ENCODE data around the gene ABCC5.
"Not testable (repeated sequence)": the region's sequence is repeated elsewhere in the genome, so short reads cannot be mapped to it uniquely, and the experiment has no call there.

Gene ABCC5

DNA sequence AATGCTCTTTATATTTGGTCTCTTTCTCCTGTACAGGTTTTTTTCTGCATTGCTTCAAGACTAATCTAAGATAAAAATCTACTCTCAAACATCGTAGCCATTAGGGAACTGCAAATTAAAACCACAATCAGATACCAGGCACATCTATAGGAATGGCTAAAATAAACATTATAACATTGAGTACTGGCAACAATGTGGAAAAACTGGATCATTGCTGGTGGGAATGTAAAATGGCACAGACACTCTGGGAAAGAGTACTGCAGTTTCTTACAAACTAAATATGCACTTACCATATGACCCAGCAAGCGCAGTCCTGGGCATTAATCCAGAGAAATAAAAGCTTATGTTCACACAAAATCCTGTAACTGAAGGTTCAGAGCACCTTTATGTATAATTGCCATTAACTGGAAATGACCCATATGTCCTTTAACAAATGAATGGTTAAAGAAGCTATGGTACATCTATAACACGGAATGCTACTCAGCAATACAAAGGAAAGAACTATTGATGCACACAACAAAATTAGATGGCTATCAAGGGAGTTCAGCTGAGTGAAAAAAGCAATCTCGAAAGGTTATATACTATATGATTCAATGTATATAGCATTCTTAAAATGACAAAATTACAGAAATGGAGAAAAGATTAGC is 6.3 kb downstream of the ABCC5 start:
- no peak overlapping the region for H3K4me3 ChIP-seq (ENCODE audit: low read length)
- H3K36me3 ChIP-seq (ENCODE audit: control insufficient read depth, insufficient read depth, low read length) = peaks cover 4% of the 10 kb centered on the region
- H3K27me3 ChIP-seq (ENCODE audit: control insufficient read depth, insufficient read depth, low read length) = no peaks in the 10 kb centered on the region
- no peak overlapping the region for H3K9ac ChIP-seq (ENCODE audit: low read length)
- no peak overlapping the region for H3K27ac ChIP-seq (ENCODE audit: low read depth, low read length)
- peaks cover 7% of the 10 kb centered on the region for H3K4me1 ChIP-seq (ENCODE audit: control insufficient read depth, insufficient read depth, low read length)

DNA sequence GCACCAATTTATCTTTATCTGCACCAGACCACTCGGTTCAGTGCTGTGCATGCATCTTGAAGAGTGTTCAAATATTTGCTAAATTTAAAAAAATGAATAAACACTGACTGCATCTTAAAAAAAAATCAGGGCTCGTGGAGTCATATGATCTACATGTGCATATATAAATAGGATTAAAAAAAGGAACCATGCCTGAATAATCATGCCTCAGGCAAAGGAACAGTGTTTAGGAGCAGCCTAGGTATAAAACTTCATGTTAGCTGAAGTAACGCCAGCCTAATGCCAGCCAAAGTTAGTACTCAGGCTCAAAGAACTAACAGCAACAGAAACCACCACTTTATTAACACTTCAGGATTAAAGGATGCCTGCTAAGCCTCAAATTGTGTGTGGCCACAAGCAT is 9.5 kb downstream of the ABCC5 start:
- no peaks in the 10 kb centered on the region for H3K4me1 ChIP-seq (ENCODE audit: control insufficient read depth, insufficient read depth, low read length)
- no peak overlapping the region for H3K27ac ChIP-seq (ENCODE audit: low read depth, low read length)
- no peaks in the 10 kb centered on the region for H3K27me3 ChIP-seq (ENCODE audit: control insufficient read depth, insufficient read depth, low read length)
- no peak overlapping the region for H3K4me3 ChIP-seq (ENCODE audit: low read length)
- H3K9ac ChIP-seq (ENCODE audit: low read length) = no peak overlapping the region
- peaks cover 4% of the 10 kb centered on the region for H3K36me3 ChIP-seq (ENCODE audit: control insufficient read depth, insufficient read depth, low read length)

DNA sequence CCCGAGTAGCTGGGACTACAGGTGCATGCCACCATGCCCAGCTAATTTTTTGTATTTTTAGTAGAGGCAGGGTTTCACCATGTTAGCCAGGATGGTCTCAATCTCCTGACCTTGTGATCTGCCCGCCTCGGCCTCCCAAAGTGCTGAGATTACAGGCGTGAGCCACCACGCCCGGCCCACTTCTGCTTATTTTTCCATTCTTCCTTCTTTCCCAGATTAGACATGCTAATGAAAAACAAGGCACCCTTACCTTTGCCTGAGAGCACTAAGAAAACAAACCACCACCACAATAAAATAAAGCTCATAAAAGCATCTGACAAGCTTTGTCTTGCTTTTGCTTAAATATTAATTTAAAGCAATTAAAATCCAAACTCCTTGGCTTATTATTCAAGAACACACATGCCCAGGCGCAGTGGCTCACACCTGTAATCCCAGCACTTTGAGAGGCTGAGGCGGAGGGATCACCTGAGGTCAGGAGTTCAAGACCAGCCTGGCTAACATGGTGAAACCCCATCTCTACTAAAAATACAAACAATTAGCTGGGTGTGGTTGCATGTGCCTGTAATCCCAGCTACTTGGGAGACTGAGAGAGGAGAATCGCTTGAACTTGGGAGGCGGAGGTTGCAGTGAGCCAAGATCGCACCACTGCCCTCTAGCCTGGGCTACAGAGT is 10.4 kb downstream of the ABCC5 start:
- not testable (repeated sequence) for H3K4me1 ChIP-seq (ENCODE audit: control insufficient read depth, insufficient read depth, low read length); H3K36me3 ChIP-seq (ENCODE audit: control insufficient read depth, insufficient read depth, low read length); H3K27me3 ChIP-seq (ENCODE audit: control insufficient read depth, insufficient read depth, low read length); H3K9ac ChIP-seq (ENCODE audit: low read length); H3K27ac ChIP-seq (ENCODE audit: low read depth, low read length); H3K4me3 ChIP-seq (ENCODE audit: low read length)

GRCh38 chr3:184005941-184006507 is 11.7 kb downstream of the ABCC5 start:
- no peak overlapping the region for H3K27ac ChIP-seq (ENCODE audit: low read depth, low read length)
- no peaks in the 10 kb centered on the region for H3K36me3 ChIP-seq (ENCODE audit: control insufficient read depth, insufficient read depth, low read length)
- H3K4me3 ChIP-seq (ENCODE audit: low read length) = no peak overlapping the region
- no peaks in the 10 kb centered on the region for H3K4me1 ChIP-seq (ENCODE audit: control insufficient read depth, insufficient read depth, low read length)
- no peak overlapping the region for H3K9ac ChIP-seq (ENCODE audit: low read length)
- H3K27me3 ChIP-seq (ENCODE audit: control insufficient read depth, insufficient read depth, low read length) = no peaks in the 10 kb centered on the region

- Histone ChIP-seq H3K9ac (ENCODE audit: low read length) (no peak overlapping the region), H3K4me1 (ENCODE audit: control insufficient read depth, insufficient read depth, low read length) (no peaks in the 10 kb centered on the region), H3K27ac (ENCODE audit: low read depth, low read length) (no peak overlapping the region), H3K36me3 (ENCODE audit: control insufficient read depth, insufficient read depth, low read length) (no peaks in the 10 kb centered on the region), H3K27me3 (ENCODE audit: control insufficient read depth, insufficient read depth, low read length) (no peaks in the 10 kb centered on the region), H3K4me3 (ENCODE audit: low read length) (no peak overlapping the region)
Observed at GRCh38 chr3:184004476-184004875, 13.2 kb downstream of the ABCC5 start.

DNA sequence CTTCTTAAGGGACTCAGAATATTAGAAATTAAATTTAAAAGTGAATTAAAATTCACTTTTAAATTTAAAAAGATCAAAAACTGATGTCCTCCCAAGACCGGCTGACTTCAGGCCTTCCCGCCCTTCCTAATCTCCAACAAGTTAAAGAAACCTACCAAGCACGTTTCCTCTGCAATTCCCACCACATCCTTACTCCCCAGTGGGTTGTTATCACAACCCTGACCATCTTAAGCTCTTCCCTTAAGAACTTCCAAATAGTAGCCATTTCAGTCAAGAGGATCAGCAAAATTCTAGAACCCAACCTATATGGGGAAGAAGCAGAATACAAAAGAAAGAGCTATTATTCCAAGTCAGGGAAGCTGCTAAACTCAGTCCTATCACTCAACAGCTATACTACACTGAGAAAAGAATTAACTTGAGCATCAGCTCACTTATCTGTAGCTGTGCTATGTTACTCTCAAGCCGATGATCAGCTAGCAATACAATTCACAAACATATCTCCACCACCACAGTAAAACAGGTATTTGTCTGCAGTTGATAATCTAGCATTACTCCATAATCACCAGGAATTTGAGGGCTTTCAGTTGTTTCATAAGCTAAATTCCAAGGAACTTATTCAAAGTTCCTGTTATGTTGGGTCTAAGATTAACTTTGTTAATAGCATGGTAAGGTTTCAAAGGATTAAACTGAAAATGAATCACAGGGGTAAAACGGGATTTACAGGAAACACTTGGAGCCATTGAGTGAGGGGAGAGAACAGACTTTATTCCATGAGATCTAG is 14.3 kb downstream of the ABCC5 start:
- no peak overlapping the region for H3K27ac ChIP-seq (ENCODE audit: low read depth, low read length)
- no peaks in the 10 kb centered on the region for H3K4me1 ChIP-seq (ENCODE audit: control insufficient read depth, insufficient read depth, low read length)
- no peaks in the 10 kb centered on the region for H3K27me3 ChIP-seq (ENCODE audit: control insufficient read depth, insufficient read depth, low read length)
- H3K9ac ChIP-seq (ENCODE audit: low read length) = no peak overlapping the region
- H3K36me3 ChIP-seq (ENCODE audit: control insufficient read depth, insufficient read depth, low read length) = no peaks in the 10 kb centered on the region
- H3K4me3 ChIP-seq (ENCODE audit: low read length) = no peak overlapping the region

GRCh38 chr3:184002469-184002868 is 15.2 kb downstream of the ABCC5 start:
- H3K27me3 ChIP-seq (ENCODE audit: control insufficient read depth, insufficient read depth, low read length) = no peaks in the 10 kb centered on the region
- H3K36me3 ChIP-seq (ENCODE audit: control insufficient read depth, insufficient read depth, low read length) = no peaks in the 10 kb centered on the region
- no peak overlapping the region for H3K9ac ChIP-seq (ENCODE audit: low read length)
- H3K4me1 ChIP-seq (ENCODE audit: control insufficient read depth, insufficient read depth, low read length) = no peaks in the 10 kb centered on the region
- no peak overlapping the region for H3K27ac ChIP-seq (ENCODE audit: low read depth, low read length)
- no peak overlapping the region for H3K4me3 ChIP-seq (ENCODE audit: low read length)

GRCh38 chr3:184001761-184002160 is 15.9 kb downstream of the ABCC5 start:
- H3K9ac ChIP-seq (ENCODE audit: low read length) = no peak overlapping the region
- no peak overlapping the region for H3K27ac ChIP-seq (ENCODE audit: low read depth, low read length)
- H3K27me3 ChIP-seq (ENCODE audit: control insufficient read depth, insufficient read depth, low read length) = no peaks in the 10 kb centered on the region
- no peak overlapping the region for H3K4me3 ChIP-seq (ENCODE audit: low read length)
- no peaks in the 10 kb centered on the region for H3K4me1 ChIP-seq (ENCODE audit: control insufficient read depth, insufficient read depth, low read length)
- H3K36me3 ChIP-seq (ENCODE audit: control insufficient read depth, insufficient read depth, low read length) = no peaks in the 10 kb centered on the region

GRCh38 chr3:183991403-183991802 is 26.3 kb downstream of the ABCC5 start:
- Histone ChIP-seq H3K27me3 (ENCODE audit: control insufficient read depth, insufficient read depth, low read length) (no peaks in the 10 kb centered on the region), H3K27ac (ENCODE audit: low read depth, low read length) (no peak overlapping the region), H3K9ac (ENCODE audit: low read length) (no peak overlapping the region), H3K4me1 (ENCODE audit: control insufficient read depth, insufficient read depth, low read length) (no peaks in the 10 kb centered on the region), H3K4me3 (ENCODE audit: low read length) (no peak overlapping the region), H3K36me3 (ENCODE audit: control insufficient read depth, insufficient read depth, low read length) (peaks cover 18% of the 10 kb centered on the region)

- Histone ChIP-seq H3K4me3 (ENCODE audit: low read length) (no peak overlapping the region), H3K27ac (ENCODE audit: low read depth, low read length) (no peak overlapping the region), H3K9ac (ENCODE audit: low read length) (no peak overlapping the region), H3K27me3 (ENCODE audit: control insufficient read depth, insufficient read depth, low read length) (no peaks in the 10 kb centered on the region), H3K4me1 (ENCODE audit: control insufficient read depth, insufficient read depth, low read length) (peaks cover 16% of the 10 kb centered on the region), H3K36me3 (ENCODE audit: control insufficient read depth, insufficient read depth, low read length) (peaks cover 21% of the 10 kb centered on the region)
Observed at GRCh38 chr3:183988216-183988790, 29.4 kb downstream of the ABCC5 start.

- no peak overlapping the region for H3K4me3 ChIP-seq (ENCODE audit: low read length)
- no peak overlapping the region for H3K27ac ChIP-seq (ENCODE audit: low read depth, low read length)
- H3K27me3 ChIP-seq (ENCODE audit: control insufficient read depth, insufficient read depth, low read length) = no peaks in the 10 kb centered on the region
- H3K4me1 ChIP-seq (ENCODE audit: control insufficient read depth, insufficient read depth, low read length) = peaks cover 16% of the 10 kb centered on the region
- H3K36me3 ChIP-seq (ENCODE audit: control insufficient read depth, insufficient read depth, low read length) = peaks cover 21% of the 10 kb centered on the region
- no peak overlapping the region for H3K9ac ChIP-seq (ENCODE audit: low read length)
Observed at GRCh38 chr3:183987000-183987600, 30.6 kb downstream of the ABCC5 start.
